Chondrocyte (in vitro differentiated cells): Measurements from ENCODE around the gene LRMDA. TPM values are rescaled to one million over a fixed set of nuclear protein-coding genes. Genes with fewer than 3 reads are reported as not detected.

Experiments
- DNase-seq: peaks from one replicate; pipeline ENCODE4 v3.0.0; 2021; ENCODE audit warnings: mixed read lengths, low spot score
- H3K27ac Mint-ChIP-seq: one replicate; pipeline ENCODE4 v1.8.0; 2021; ENCODE audit warnings: mild to moderate bottlenecking, moderate library complexity, mixed read lengths; ENCODE audit not compliant: unreplicated experiment
- H3K27me3 Mint-ChIP-seq: 2 replicates; pipeline ENCODE4 v1.8.0; 2021; ENCODE audit warnings: low read depth, mixed read lengths
- H3K36me3 Mint-ChIP-seq: 2 replicates; pipeline ENCODE4 v1.8.0; 2021; ENCODE audit warnings: low read depth, mixed read lengths
- H3K4me1 Mint-ChIP-seq: 2 replicates; pipeline ENCODE4 v1.8.0; 2021; ENCODE audit warnings: low read depth, mild to moderate bottlenecking, mixed read lengths
- H3K4me3 Mint-ChIP-seq: one replicate; pipeline ENCODE4 v1.8.0; 2021; ENCODE audit warnings: mild to moderate bottlenecking, moderate library complexity, mixed read lengths; ENCODE audit not compliant: unreplicated experiment
- H3K9me3 Mint-ChIP-seq: 2 replicates; pipeline ENCODE4 v1.8.0; 2021; ENCODE audit warnings: low read depth, mixed read lengths
- CTCF ChIP-seq: fragments of 200-600 bp; sonication (generic); IDR thresholded peaks from 2 replicates; pipeline ENCODE4 v1.5.0; 2021; ENCODE audit warnings: antibody characterized with exemption, mild to moderate bottlenecking, moderate library complexity
- total RNA-seq: library from RNA; stranded (reverse); gene quantifications from 3 replicates; pipeline ENCODE4 v1.2.1, GENCODE V29; 2021

The LRMDA gene
- total RNA-seq, 1 donor from 2014 or later, result 2.8 TPM

DNA sequence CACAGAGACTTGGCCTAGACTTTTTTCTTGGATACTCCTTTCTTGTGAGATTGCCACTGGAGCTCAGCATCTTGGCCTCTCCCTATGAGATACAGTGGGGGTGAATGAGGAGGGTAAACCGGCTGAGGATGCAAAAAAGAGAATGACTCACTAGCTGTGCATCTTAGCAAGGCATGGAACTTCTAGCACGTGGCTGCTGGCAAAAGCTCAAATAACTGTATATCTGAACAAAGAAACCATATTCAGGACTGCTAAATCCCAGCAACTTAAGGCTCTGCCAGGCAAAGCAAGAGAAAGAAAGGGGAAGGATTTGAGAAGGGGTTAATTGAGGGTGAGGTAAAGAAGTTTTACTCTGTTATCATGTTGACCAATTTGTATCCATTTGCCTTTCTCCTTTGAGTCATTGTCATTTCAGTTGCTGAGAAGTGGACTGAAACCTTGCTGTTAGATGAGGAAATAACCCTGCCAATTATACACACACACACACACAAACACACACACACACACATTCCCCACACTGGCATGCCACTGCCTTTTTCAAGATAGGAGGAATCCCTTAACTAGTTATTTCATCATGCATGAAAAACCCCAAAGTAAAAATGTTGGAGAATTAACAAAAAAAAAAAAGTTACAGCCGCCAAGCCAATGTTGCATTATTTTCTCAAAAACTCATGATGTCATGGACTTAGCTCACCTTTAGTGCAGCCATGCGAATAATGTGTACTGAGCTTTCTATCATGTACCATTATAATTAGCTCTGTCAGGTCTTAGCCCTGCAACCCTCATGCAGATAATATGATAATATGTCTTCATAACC lies 997.3 kb downstream of the LRMDA start:
- Mint-ChIP-seq H3K9me3 (peaks cover 4% of the 10 kb centered on the region), H3K36me3 (peaks cover 1% of the 10 kb centered on the region), H3K27ac (peak overlapping the region; percentile 88), H3K27me3 (no peaks in the 10 kb centered on the region), H3K4me3 (no peak overlapping the region), H3K4me1 (peaks cover 56% of the 10 kb centered on the region)
- no peak for DNase-seq
- no peak for TF ChIP-seq CTCF

GRCh38 chr10:76429368-76430060 lies 998.1 kb downstream of the LRMDA start:
- Mint-ChIP-seq H3K27me3 (no peaks in the 10 kb centered on the region), H3K4me1 (peaks cover 62% of the 10 kb centered on the region), H3K4me3 (peak overlapping the region; percentile 11), H3K9me3 (peaks cover 4% of the 10 kb centered on the region), H3K36me3 (peaks cover 1% of the 10 kb centered on the region), H3K27ac (peak overlapping the region; percentile 88)
- no peak for DNase-seq
- no peak for TF ChIP-seq CTCF

DNA sequence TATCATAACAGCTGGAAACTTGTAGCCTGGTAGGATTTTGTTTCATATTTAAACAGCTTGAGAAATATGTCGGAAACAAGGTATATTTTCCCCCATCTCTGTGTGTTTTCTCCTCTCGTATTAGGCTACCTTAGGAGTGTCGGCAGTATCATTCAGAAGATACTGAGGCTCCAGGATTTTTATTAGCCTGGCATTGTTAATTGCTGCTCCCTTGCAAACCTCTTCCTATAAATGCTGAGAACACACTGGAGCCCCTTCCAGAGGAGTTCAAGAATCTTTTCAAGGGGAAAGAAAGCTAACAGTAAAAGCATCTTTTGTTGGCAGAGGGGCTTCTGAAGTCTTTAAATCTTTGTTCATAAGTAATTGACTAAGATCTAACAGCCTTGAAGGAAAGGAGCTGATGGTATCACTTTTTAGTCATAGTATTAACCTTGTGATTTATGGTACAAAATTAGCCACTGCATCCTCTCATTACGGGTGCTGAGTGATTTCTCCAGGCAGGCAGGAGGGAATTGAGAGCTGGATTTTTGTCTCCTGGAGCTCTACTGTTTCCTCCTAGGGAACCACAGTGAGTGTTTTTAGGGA lies 998.7 kb downstream of the LRMDA start:
- peaks cover 62% of the 10 kb centered on the region for H3K4me1 Mint-ChIP-seq
- no peaks in the 10 kb centered on the region for H3K27me3 Mint-ChIP-seq
- H3K36me3 Mint-ChIP-seq, result peaks cover 1% of the 10 kb centered on the region
- peak overlapping the region; percentile 88 for H3K27ac Mint-ChIP-seq
- H3K9me3 Mint-ChIP-seq, result peaks cover 4% of the 10 kb centered on the region
- peak overlapping the region; percentile 11 for H3K4me3 Mint-ChIP-seq
- no peak for TF ChIP-seq CTCF
- no peak for DNase-seq

DNA sequence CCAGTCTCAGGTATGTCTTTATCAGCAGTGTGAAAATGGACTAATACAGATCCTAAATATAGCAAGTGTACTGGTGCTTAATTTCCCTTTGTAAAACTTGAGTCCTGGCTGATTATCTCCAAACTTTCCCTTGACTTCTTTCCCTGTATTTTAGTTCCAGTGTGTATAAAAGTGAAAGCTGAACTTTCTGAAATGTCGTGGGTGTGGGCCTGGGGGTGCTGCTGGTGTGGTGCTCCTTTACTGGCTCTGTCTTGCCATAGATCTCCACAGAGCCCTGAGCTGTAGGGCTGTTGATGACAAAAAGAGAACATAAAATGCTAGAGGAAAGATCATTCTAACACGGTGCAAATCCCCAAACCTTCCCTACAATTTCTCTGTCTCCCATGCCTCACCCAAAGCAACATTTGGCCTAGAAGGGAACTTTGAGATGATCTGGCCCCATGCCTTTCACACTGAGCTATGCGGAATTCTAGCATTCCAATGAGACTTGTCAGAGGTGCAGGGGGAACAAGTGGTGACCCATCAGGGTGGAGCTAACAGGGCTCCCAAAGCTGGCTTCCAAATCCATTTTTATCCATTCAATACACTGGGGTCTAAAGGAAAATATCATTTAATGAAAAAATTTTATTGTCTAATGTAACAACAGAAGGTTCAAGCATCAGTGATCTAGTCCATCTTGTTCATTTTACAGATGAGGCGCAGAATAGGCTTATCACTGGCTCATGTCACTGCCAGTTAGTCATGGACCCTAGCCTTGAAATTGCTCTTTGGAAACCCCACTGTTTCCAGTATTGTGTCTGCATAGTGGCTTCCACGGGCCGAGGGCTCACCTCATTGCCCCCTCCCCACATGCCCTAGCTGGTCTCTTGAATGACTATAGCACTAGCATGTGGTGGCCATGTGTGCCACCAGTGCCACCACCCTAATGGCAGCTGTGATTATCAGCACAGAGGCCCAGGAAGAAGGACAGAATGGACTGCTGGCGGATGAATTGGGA lies 1000.9 kb downstream of the LRMDA start:
- Mint-ChIP-seq H3K36me3 (peaks cover 1% of the 10 kb centered on the region), H3K27ac (peak overlapping the region; percentile 88), H3K9me3 (peaks cover 4% of the 10 kb centered on the region), H3K4me3 (no peak overlapping the region), H3K27me3 (no peaks in the 10 kb centered on the region), H3K4me1 (peaks cover 62% of the 10 kb centered on the region)
- no peak for TF ChIP-seq CTCF
- DNase-seq, result no peak
